ENCODE measurements around the gene AHCTF1. TPM values are rescaled to one million over a fixed set of nuclear protein-coding genes. Genes with fewer than 3 reads are reported as not detected.
"Not testable (repeated sequence)": the region's sequence is repeated elsewhere in the genome, so short reads cannot be mapped to it uniquely, and the experiment has no call there.

Gene AHCTF1
- total RNA-seq, 6 donors from 2014 or later, result 22.2 to 40.9 (median 29.7) TPM

DNA sequence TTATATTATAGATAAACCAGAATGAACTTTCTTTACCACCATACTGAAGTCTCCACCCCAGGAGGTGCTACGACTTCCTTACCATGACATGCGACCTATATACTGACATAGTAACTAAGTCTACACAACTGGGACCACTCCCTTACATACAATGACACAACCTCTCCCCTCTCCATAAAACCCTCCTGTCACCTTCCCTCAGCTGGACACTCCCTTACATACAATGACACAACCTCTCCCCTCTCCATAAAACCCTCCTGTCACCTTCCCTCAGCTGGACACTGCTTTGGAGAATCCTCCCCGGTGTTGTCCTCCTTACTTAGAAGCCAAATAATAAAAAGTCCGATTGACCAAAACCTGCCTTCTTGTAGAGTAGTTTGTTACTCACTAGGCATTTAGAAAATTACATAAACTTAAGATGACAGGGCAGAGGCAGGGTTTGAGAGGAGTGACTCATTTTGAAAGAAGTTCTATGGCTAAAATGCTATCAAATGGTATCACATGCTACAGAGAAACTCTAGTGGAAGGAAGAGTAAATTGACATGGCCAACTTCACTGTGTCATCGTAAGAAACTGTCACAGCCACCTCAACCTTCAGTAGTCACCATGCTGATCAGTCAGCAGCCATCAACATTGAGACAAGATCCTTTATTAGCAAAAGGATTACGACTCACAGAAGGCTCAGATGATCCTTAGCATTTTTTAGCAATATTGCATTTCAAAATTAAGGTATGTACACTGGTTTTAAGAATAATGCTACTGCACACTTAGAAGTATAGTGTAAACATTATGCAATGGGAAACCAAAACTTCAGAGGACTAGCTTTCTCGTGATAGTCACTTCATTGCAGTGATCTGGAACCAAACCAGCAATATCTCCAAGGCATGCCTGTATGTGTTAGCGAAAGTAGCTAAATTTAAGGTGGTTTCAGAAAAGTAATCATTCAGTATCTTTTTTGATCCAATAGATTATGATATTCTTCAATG is 56.4 kb downstream of the AHCTF1 start:
- ATAC-seq (ENCODE audit: low FRiP score in 2 of 2) (no peak), DNase-seq (no peak)
- Histone ChIP-seq H3K27me3 (no peaks in the 10 kb centered on the region), H3K4me1 (no peaks in the 10 kb centered on the region), H3K9me3 (no peaks in the 10 kb centered on the region), H3K36me3 (peaks cover 9 to 54% (median 24%) of the 10 kb centered on the region in 4 donors), H3K27ac (no peak overlapping the region), H3K4me3 (no peak overlapping the region)
- 84 to 90% methylated on average over 8 of the region's 8 CpGs for WGBS, 2 donors
- TF ChIP-seq EP300 (IDR thresholded peaks at IDR 0.05), result no peak
- TF ChIP-seq, protein P1, sequence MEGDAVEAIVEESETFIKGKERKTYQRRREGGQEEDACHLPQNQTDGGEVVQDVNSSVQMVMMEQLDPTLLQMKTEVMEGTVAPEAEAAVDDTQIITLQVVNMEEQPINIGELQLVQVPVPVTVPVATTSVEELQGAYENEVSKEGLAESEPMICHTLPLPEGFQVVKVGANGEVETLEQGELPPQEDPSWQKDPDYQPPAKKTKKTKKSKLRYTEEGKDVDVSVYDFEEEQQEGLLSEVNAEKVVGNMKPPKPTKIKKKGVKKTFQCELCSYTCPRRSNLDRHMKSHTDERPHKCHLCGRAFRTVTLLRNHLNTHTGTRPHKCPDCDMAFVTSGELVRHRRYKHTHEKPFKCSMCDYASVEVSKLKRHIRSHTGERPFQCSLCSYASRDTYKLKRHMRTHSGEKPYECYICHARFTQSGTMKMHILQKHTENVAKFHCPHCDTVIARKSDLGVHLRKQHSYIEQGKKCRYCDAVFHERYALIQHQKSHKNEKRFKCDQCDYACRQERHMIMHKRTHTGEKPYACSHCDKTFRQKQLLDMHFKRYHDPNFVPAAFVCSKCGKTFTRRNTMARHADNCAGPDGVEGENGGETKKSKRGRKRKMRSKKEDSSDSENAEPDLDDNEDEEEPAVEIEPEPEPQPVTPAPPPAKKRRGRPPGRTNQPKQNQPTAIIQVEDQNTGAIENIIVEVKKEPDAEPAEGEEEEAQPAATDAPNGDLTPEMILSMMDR (IDR thresholded peaks at IDR 0.05), result no peak
- TF ChIP-seq POLR2AphosphoS5 (IDR thresholded peaks at IDR 0.05), result no peak
- no peak for TF ChIP-seq POLR2A (IDR thresholded peaks at IDR 0.05)

DNA sequence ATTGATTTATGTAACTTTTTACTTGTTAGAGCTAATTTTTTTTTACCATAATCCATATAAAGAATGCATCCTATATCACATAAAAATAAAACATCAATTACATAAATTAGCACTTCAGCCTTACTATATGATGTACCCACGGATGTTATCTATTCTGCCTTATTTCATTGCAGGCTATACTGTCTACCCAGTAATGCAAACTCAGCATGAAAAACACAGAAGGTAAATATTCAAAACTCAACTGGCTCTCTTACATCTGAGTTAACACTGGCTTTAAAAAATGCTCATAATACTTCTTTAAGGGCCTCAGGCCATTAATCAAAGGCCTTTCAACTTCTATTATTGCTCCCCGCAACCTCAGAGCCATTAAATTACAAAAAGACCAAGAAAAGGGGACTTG is 65.8 kb downstream of the AHCTF1 start:
- ATAC-seq (ENCODE audit: low FRiP score in 2 of 2), result no peak
- TF ChIP-seq POLR2AphosphoS5 (IDR thresholded peaks at IDR 0.05), result no peak
- TF ChIP-seq EP300 (IDR thresholded peaks at IDR 0.05), result no peak
- TF ChIP-seq, protein P1 (IDR thresholded peaks at IDR 0.05), result no peak
- TF ChIP-seq POLR2A (IDR thresholded peaks at IDR 0.05), result no peak
- no peak for DNase-seq
- H3K27me3 ChIP-seq, result no peaks in the 10 kb centered on the region
- H3K27ac ChIP-seq, result no peak overlapping the region
- no peaks in the 10 kb centered on the region for H3K9me3 ChIP-seq
- WGBS, 2 donors, result 94 to 96% methylated on average over 2 of the region's 2 CpGs
- H3K4me3 ChIP-seq, result no peak overlapping the region
- peaks cover 9 to 71% (median 20%) of the 10 kb centered on the region in 4 donors for H3K36me3 ChIP-seq
- no peaks in the 10 kb centered on the region for H3K4me1 ChIP-seq

DNA sequence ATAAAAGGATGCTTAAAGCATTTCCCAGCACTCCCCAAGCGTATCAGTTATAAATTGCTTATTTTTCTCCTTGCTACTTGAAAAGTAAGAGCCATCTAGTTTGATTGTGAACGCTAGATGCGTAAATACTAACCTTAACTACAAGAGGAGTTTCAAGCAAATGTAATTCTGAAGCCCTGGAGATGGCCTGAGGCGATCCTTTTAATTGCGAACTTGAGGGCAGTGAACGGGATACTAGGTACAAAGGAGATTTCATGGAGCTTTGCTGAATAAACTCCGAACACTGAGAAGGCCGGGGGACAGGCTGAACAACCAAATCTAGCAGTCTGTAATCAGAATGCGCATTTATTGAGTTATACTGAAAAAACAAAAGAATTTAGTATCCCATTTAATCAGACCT is 68.0 kb downstream of the AHCTF1 start:
- DNase-seq; H3K27ac ChIP-seq; H3K9me3 ChIP-seq; H3K27me3 ChIP-seq; H3K4me1 ChIP-seq; H3K4me3 ChIP-seq; ATAC-seq (ENCODE audit: low FRiP score in 2 of 2): not testable (repeated sequence)
- H3K36me3 ChIP-seq, result peaks cover 18 to 75% (median 36%) of the 10 kb centered on the region in 4 donors
- WGBS, 2 donors, result 96 to 98% methylated on average over 9 of the region's 9 CpGs

DNA sequence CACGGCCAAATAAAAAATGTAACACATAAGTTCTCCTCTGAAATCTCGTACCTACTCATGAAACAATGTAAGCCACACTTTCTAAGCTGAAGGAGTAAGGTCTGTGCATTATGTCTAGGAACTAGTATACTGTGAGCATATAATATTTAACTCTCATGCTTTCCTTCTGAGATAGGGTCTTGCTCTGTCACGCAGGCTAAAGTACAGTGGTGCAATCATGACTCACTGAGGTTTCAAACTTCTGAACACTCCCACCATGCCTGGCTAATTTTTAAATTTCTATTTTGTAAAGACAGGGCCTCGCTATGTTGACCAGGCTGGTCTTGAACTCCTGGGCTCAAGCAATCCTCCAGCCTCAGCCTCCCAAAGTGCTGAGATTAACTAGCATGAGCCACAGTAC is 71.3 kb downstream of the AHCTF1 start:
- WGBS, 2 donors, result 97 to 99% methylated on average over 4 of the region's 4 CpGs
- Histone ChIP-seq H3K4me1 (no peaks in the 10 kb centered on the region), H3K9me3 (no peaks in the 10 kb centered on the region), H3K27me3 (no peaks in the 10 kb centered on the region), H3K36me3 (peaks cover 18 to 89% (median 48%) of the 10 kb centered on the region in 4 donors), H3K27ac (no peak overlapping the region), H3K4me3 (no peak overlapping the region)
- TF ChIP-seq, protein P1 (IDR thresholded peaks at IDR 0.05), result no peak
- TF ChIP-seq POLR2A (IDR thresholded peaks at IDR 0.05) (no peak), POLR2AphosphoS5 (IDR thresholded peaks at IDR 0.05) (no peak), EP300 (IDR thresholded peaks at IDR 0.05) (no peak)
- ATAC-seq (ENCODE audit: low FRiP score in 2 of 2) (no peak), DNase-seq (no peak)

DNA sequence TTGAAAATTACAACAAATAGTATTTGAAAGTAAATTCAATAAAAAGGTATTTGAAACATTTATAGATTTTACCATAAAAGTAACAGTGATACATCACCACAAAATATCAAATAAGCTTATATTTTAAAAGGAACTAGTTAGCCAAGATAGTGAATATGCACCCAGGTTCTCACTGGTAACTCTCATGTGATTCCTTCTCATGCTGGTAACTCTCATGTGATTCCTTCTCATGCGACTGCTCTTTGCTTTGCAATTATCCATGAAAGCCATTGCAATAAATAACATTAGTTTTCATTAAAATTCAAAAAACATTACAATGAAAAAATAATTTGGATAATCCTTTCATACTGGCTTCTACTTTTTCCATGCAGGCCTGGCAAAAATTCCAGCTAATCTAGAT is 75.4 kb downstream of the AHCTF1 start:
- TF ChIP-seq POLR2A (IDR thresholded peaks at IDR 0.05) (no peak), EP300 (IDR thresholded peaks at IDR 0.05) (no peak), POLR2AphosphoS5 (IDR thresholded peaks at IDR 0.05) (no peak)
- TF ChIP-seq, protein P1 (IDR thresholded peaks at IDR 0.05), result no peak
- ATAC-seq (ENCODE audit: low FRiP score in 2 of 2) (no peak), DNase-seq (no peak)
- H3K9me3 ChIP-seq, result no peaks in the 10 kb centered on the region
- H3K36me3 ChIP-seq, result peaks cover 15 to 99% (median 66%) of the 10 kb centered on the region in 4 donors
- no peaks in the 10 kb centered on the region for H3K4me1 ChIP-seq
- no peaks in the 10 kb centered on the region for H3K27me3 ChIP-seq
- H3K27ac ChIP-seq, result no peak overlapping the region
- 97 to 100% methylated on average over 1 of the region's 1 CpG for WGBS, 2 donors
- H3K4me3 ChIP-seq, result no peak overlapping the region

DNA sequence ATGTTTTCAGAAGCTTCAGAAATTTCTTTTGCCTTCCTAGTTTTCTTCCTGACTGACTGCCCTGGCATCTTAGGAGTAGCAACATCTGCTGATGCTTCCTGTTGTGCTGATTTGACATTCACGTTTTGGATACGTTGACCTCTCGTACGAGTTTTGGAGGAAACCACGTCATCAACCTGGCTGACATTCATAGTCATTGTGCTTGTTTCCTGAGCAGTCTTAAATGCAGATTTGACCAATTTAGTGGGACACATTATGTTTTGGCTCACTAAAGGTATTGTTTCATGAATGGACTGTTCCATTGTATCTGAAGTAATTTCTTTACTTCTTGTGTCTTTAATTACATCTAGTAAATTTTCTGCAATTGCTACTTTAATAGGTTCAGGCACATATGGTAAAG is 81.1 kb downstream of the AHCTF1 start:
- H3K4me3 ChIP-seq; H3K4me1 ChIP-seq; ATAC-seq (ENCODE audit: low FRiP score in 2 of 2); H3K9me3 ChIP-seq; H3K27ac ChIP-seq; H3K27me3 ChIP-seq; DNase-seq: not testable (repeated sequence)
- WGBS, 2 donors, result 37 to 63% methylated on average over 5 of the region's 5 CpGs
- H3K36me3 ChIP-seq, result peaks cover 11 to 94% (median 42%) of the 10 kb centered on the region in 4 donors
